Embryonic facial prominence (tissue), 1 donor: Measurements from ENCODE around the gene ALKBH8.
A peak's percentile ranks its signal among the peaks of the same experiment; 100 is the strongest.
"Not testable (repeated sequence)": the region's sequence is repeated elsewhere in the genome, so short reads cannot be mapped to it uniquely, and the experiment has no call there.

Source experiments
- DNase-seq: peaks from one replicate; pipeline ENCODE4 v3.0.0-alpha.2; 2016; ENCODE audit errors: extremely low spot score

The ALKBH8 gene

GRCh38 chr11:107505647-107506225 lies 59.8 kb downstream of the ALKBH8 start:
- DNase-seq = no peak

- no peak for DNase-seq
Observed at GRCh38 chr11:107504981-107505380, 60.6 kb downstream of the ALKBH8 start.

GRCh38 chr11:107501713-107502112 lies 63.8 kb downstream of the ALKBH8 start:
- no peak for DNase-seq

- DNase-seq = not testable (repeated sequence)
Observed at GRCh38 chr11:107497371-107497770, 68.2 kb downstream of the ALKBH8 start.

- DNase-seq = no peak
Observed at GRCh38 chr11:107496011-107496410, 69.5 kb downstream of the ALKBH8 start.

- DNase-seq = no peak
Observed at GRCh38 chr11:107494055-107494454, 71.5 kb downstream of the ALKBH8 start.

GRCh38 chr11:107493117-107493516 lies 72.4 kb downstream of the ALKBH8 start:
- no peak for DNase-seq

GRCh38 chr11:107490836-107491235 lies 74.7 kb downstream of the ALKBH8 start:
- DNase-seq = no peak

GRCh38 chr11:107482234-107482633 lies 83.3 kb downstream of the ALKBH8 start:
- DNase-seq = no peak

- DNase-seq = no peak
Observed at GRCh38 chr11:107478922-107479321, 86.6 kb downstream of the ALKBH8 start.

GRCh38 chr11:107477820-107478219 lies 87.7 kb downstream of the ALKBH8 start:
- no peak for DNase-seq

GRCh38 chr11:107473792-107474191 lies 91.7 kb downstream of the ALKBH8 start:
- DNase-seq = no peak

- DNase-seq = no peak
Observed at GRCh38 chr11:107472966-107473365, 92.6 kb downstream of the ALKBH8 start.

- DNase-seq = no peak
Observed at GRCh38 chr11:107468596-107468995, 96.9 kb downstream of the ALKBH8 start.

- no peak for DNase-seq
Observed at GRCh38 chr11:107467696-107468095, 97.8 kb downstream of the ALKBH8 start.

GRCh38 chr11:107466275-107466866 lies 99.2 kb downstream of the ALKBH8 start:
- not testable (repeated sequence) for DNase-seq

- peak; percentile 94 for DNase-seq
Observed at GRCh38 chr11:107457558-107458271, 107.8 kb downstream of the ALKBH8 start, which contains the start of gene CWF19L2. CWF19L2 (minus strand) TSS chr11:107457825; CDS start chr11:107457816, 9 bp downstream.

GRCh38 chr11:107457205-107457557 lies 108.4 kb downstream of the ALKBH8 start:
- no peak for DNase-seq

- DNase-seq = no peak
Observed at GRCh38 chr11:107453594-107454286, 111.8 kb downstream of the ALKBH8 start.
